Measurements from ENCODE around the gene ELP4. TPM values are rescaled to one million over a fixed set of nuclear protein-coding genes. Genes with fewer than 3 reads are reported as not detected.

The ELP4 gene
- total RNA-seq, 1 donor from 2014 or later, result 21.7 TPM

- peaks cover 11% of the 10 kb centered on the region for H3K36me3 Mint-ChIP-seq
- H3K9me3 Mint-ChIP-seq, result no peaks in the 10 kb centered on the region
- no peak for DNase-seq (ENCODE audit: extremely low spot score, unreplicated experiment)
- TF ChIP-seq, protein P1, sequence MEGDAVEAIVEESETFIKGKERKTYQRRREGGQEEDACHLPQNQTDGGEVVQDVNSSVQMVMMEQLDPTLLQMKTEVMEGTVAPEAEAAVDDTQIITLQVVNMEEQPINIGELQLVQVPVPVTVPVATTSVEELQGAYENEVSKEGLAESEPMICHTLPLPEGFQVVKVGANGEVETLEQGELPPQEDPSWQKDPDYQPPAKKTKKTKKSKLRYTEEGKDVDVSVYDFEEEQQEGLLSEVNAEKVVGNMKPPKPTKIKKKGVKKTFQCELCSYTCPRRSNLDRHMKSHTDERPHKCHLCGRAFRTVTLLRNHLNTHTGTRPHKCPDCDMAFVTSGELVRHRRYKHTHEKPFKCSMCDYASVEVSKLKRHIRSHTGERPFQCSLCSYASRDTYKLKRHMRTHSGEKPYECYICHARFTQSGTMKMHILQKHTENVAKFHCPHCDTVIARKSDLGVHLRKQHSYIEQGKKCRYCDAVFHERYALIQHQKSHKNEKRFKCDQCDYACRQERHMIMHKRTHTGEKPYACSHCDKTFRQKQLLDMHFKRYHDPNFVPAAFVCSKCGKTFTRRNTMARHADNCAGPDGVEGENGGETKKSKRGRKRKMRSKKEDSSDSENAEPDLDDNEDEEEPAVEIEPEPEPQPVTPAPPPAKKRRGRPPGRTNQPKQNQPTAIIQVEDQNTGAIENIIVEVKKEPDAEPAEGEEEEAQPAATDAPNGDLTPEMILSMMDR (conservative IDR thresholded peaks at IDR 0.05), result no peak
- no peak overlapping the region for H3K27ac Mint-ChIP-seq
- H3K4me3 Mint-ChIP-seq, result no peak overlapping the region
- H3K27me3 Mint-ChIP-seq, result no peaks in the 10 kb centered on the region
- H3K4me1 Mint-ChIP-seq (ENCODE audit: unreplicated experiment), result peaks cover 8% of the 10 kb centered on the region
Measured at GRCh38 chr11:31676280-31676982, 166.9 kb downstream of the ELP4 start.

DNA sequence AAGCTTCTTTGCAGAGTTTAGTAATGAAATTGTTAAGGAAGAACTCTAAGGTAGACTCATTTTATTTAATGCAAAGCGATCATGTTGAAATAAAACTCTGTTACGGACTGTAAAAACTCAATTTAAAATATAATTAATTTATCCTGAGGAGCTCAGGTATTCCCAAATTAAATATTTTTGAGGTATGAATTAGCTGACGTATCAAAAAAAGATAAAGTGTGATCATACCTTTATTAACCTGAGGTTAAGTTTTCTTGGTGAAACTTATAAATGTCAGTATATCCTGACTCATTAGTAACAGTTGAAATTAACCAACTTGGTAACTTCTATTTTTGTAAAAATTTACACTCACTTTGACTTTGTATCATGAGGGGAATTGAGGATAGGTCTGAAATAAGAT lies 171.2 kb downstream of the ELP4 start:
- no peaks in the 10 kb centered on the region for H3K27me3 Mint-ChIP-seq
- H3K4me3 Mint-ChIP-seq, result no peak overlapping the region
- peaks cover 7% of the 10 kb centered on the region for H3K36me3 Mint-ChIP-seq
- no peaks in the 10 kb centered on the region for H3K9me3 Mint-ChIP-seq
- no peak overlapping the region for H3K27ac Mint-ChIP-seq
- no peak for DNase-seq (ENCODE audit: extremely low spot score, unreplicated experiment)
- H3K4me1 Mint-ChIP-seq (ENCODE audit: unreplicated experiment), result peaks cover 6% of the 10 kb centered on the region
- TF ChIP-seq, protein P1 (conservative IDR thresholded peaks at IDR 0.05), result no peak

GRCh38 chr11:31687256-31687655 lies 177.7 kb downstream of the ELP4 start:
- Mint-ChIP-seq H3K27me3 (no peaks in the 10 kb centered on the region), H3K4me1 (ENCODE audit: unreplicated experiment) (peaks cover 13% of the 10 kb centered on the region), H3K9me3 (no peaks in the 10 kb centered on the region), H3K27ac (no peak overlapping the region), H3K4me3 (no peak overlapping the region), H3K36me3 (no peaks in the 10 kb centered on the region)
- TF ChIP-seq, protein P1 (conservative IDR thresholded peaks at IDR 0.05), result no peak
- no peak for DNase-seq (ENCODE audit: extremely low spot score, unreplicated experiment)

DNA sequence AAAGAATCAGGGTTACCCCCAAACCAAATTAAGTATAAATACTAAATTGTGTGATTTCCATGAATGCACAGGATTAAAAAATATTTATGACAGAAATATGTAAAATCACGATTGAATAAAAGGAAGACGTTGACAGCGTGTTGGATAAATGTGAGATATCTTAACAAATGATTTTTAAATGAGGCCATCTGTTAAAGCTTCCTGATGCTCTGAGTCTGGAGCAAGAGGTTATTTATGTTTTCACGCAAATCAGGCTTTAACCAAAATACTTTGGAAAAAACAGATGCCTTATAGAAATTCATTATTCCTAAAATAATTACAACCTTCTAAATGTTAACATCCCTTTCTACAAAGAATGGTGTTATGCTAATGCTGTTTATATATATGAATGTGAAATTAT lies 178.3 kb downstream of the ELP4 start:
- Mint-ChIP-seq H3K27ac (no peak overlapping the region), H3K27me3 (no peaks in the 10 kb centered on the region), H3K9me3 (no peaks in the 10 kb centered on the region), H3K4me3 (no peak overlapping the region), H3K36me3 (no peaks in the 10 kb centered on the region), H3K4me1 (ENCODE audit: unreplicated experiment) (peaks cover 13% of the 10 kb centered on the region)
- no peak for DNase-seq (ENCODE audit: extremely low spot score, unreplicated experiment)
- TF ChIP-seq, protein P1 (conservative IDR thresholded peaks at IDR 0.05), result no peak

DNA sequence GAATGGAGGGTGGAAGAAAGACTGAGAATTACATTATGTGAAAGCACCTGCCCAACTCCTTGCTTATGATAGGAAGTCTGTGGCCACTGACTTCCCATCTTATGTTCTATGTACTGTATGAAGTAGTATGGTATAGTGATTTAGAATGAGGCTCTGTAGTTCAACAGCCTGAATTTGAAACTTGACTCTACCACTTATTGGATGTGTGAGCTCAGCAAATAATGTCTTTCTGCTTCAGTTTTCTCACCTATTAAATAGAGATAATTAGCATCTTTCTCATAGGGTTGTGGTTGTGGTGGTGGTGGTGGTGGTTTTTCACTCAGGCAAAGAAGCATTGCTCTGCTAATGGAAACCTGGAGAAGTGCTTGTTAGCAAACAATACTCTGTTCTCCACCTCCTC lies 180.0 kb downstream of the ELP4 start:
- Mint-ChIP-seq H3K9me3 (peaks cover 5% of the 10 kb centered on the region), H3K27me3 (no peaks in the 10 kb centered on the region), H3K36me3 (peaks cover 5% of the 10 kb centered on the region), H3K27ac (no peak overlapping the region), H3K4me1 (ENCODE audit: unreplicated experiment) (peaks cover 10% of the 10 kb centered on the region), H3K4me3 (no peak overlapping the region)
- TF ChIP-seq, protein P1 (conservative IDR thresholded peaks at IDR 0.05), result no peak
- DNase-seq (ENCODE audit: extremely low spot score, unreplicated experiment), result no peak

Data from type B pancreatic cell (in vitro differentiated cells).